Tibial nerve (tissue), 4 donors: ENCODE data around the gene OTOP3.

ENCODE experiments used
- EP300 ChIP-seq, 2 donors: sonication (generic); formaldehyde crosslinking; IDR thresholded peaks; one replicate each; pipeline ENCODE4 v1.6.1; 2017; ENCODE audit warnings: antibody characterized with exemption in 2 of 2, mild to moderate bottlenecking in 1 of 2
- TF ChIP-seq, protein P1 (sequence below), 5 experiments: fragments of 200-600 bp in 3 of 5; fragments of 450-650 bp in 2 of 5; sonication (generic) in 3 of 5; IDR thresholded peaks; one replicate each; pipeline ENCODE4 v1.5.1; 2016 to 2019; ENCODE audit warnings: antibody characterized with exemption in 5 of 5, mild to moderate bottlenecking in 3 of 5, moderate library complexity in 2 of 5

DNA sequence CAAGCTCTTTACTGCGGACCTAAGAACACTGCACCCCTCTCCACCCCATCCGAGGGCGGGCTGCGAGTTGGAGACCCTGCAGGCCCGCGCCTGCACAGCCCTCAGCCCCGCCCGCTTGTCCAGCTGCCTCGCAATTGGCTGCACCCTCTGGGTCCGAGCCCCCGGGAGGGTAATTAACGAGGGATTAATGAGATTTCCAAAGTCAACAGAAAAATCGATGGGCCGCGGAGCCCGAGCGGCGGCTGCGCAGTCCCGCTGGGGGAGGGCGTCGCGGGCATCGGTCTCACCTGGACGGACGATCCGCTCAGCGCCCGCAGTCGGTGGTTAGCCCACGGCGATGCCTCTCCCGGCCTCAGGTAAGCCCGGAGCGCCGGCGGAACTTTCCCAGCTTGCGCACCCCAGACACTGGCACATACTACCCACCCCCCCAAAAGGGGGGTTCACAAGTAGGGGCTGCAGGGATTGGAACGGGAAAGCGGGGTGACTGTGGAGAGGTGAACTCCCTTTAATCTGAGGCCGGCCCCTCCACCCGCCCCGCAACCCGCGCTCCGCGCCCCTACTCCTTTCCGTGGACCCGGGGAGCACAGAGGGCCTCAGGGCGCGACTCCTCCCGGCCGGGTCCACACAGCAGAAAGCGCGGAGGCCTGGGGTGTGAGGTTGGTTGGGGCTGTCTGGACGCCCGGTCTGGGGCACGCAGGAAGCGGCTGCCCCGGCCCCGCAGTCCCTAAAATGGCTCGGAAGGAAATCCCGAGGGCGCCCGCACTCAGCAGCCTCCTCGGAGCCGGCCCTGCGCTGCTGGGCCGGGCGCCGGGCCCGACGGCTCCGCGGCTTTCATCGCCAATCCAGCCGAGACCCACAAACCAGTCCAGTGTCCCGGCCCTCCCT, at the start of gene OTOP3:
- no peak for TF ChIP-seq EP300 (IDR thresholded peaks at IDR 0.05)
- TF ChIP-seq, protein P1, sequence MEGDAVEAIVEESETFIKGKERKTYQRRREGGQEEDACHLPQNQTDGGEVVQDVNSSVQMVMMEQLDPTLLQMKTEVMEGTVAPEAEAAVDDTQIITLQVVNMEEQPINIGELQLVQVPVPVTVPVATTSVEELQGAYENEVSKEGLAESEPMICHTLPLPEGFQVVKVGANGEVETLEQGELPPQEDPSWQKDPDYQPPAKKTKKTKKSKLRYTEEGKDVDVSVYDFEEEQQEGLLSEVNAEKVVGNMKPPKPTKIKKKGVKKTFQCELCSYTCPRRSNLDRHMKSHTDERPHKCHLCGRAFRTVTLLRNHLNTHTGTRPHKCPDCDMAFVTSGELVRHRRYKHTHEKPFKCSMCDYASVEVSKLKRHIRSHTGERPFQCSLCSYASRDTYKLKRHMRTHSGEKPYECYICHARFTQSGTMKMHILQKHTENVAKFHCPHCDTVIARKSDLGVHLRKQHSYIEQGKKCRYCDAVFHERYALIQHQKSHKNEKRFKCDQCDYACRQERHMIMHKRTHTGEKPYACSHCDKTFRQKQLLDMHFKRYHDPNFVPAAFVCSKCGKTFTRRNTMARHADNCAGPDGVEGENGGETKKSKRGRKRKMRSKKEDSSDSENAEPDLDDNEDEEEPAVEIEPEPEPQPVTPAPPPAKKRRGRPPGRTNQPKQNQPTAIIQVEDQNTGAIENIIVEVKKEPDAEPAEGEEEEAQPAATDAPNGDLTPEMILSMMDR (IDR thresholded peaks at IDR 0.05), result no peak
